HTR-8/SVneo (cell line): ENCODE measurements around the gene PF4V1.

ENCODE experiments used
- DNase-seq: peaks from one replicate; pipeline ENCODE4 v3.0.0; 2011; ENCODE audit warnings: low spot score, mixed read lengths; ENCODE audit not compliant: insufficient read length
- FAIRE-seq: peaks from 2 replicates; lab custom pipeline; 2011; peaks lifted over from hg19 to GRCh38; lab: Jason Lieb, UNC

Gene PF4V1

GRCh38 chr4:73868206-73869129 lies 15.4 kb downstream of the PF4V1 start:
- FAIRE-seq (no peak), DNase-seq (no peak)

GRCh38 chr4:73869130-73870055 lies 16.3 kb downstream of the PF4V1 start, which contains the start of gene CXCL1:
CXCL1 (plus strand) TSS chr4:73869393; CDS start chr4:73869471, 78 bp downstream.
- no peak for FAIRE-seq
- peak; percentile 8 for DNase-seq

DNA sequence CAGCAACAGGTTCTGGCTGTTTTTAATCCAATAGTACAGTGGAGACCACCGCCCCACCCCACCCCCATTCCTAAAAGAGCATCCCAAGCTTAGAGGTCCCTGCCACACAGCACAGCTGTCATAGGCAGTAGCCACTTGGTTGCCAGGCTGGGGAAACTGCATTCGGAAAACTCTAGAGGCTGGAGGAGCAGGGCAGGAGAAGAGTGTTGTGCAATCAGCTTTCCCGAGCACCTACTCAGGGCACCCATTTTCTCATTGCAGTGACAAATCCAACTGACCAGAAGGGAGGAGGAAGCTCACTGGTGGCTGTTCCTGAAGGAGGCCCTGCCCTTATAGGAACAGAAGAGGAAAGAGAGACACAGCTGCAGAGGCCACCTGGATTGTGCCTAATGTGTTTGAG lies 17.2 kb downstream of the PF4V1 start:
- FAIRE-seq = no peak
- no peak for DNase-seq

DNA sequence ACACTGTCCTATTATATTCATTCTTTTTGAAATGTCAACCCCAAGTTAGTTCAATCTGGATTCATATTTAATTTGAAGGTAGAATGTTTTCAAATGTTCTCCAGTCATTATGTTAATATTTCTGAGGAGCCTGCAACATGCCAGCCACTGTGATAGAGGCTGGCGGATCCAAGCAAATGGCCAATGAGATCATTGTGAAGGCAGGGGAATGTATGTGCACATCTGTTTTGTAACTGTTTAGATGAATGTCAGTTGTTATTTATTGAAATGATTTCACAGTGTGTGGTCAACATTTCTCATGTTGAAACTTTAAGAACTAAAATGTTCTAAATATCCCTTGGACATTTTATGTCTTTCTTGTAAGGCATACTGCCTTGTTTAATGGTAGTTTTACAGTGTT lies 17.7 kb downstream of the PF4V1 start:
- DNase-seq = no peak
- FAIRE-seq = no peak

- DNase-seq (no peak), FAIRE-seq (no peak)
Measured at GRCh38 chr4:73871511-73872310, 18.6 kb downstream of the PF4V1 start.

- FAIRE-seq = no peak
- DNase-seq = no peak
Measured at GRCh38 chr4:73872316-73873108, 19.4 kb downstream of the PF4V1 start.

DNA sequence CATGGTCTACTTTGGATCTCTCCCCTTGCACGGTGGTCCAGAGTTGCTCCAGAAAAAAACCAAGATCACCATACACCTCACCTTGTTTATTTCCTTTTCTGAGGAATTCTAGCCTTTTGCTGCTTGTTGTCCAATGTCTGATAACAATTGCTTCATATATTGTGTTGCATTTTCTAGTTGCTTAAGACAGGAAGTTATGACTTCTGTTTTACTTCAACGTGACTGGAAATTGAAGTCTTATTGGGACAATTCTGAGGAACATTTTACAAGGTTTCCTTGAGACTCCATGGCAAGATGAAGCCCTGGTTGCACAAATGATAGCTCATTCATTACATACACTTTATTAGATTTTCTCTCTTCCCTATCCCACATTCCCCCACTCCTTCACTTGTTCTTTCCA lies 21.3 kb downstream of the PF4V1 start:
- DNase-seq = no peak
- no peak for FAIRE-seq

- DNase-seq (no peak), FAIRE-seq (no peak)
Measured at GRCh38 chr4:73875401-73875800, 22.3 kb downstream of the PF4V1 start.

GRCh38 chr4:73883306-73883705 lies 30.2 kb downstream of the PF4V1 start:
- no peak for FAIRE-seq

GRCh38 chr4:73885574-73886267 lies 32.6 kb downstream of the PF4V1 start:
- FAIRE-seq (no peak), DNase-seq (no peak)

More at GRCh38 chr4:73883306-73883705, 30.2 kb downstream of the PF4V1 start:
- no peak for DNase-seq

DNA sequence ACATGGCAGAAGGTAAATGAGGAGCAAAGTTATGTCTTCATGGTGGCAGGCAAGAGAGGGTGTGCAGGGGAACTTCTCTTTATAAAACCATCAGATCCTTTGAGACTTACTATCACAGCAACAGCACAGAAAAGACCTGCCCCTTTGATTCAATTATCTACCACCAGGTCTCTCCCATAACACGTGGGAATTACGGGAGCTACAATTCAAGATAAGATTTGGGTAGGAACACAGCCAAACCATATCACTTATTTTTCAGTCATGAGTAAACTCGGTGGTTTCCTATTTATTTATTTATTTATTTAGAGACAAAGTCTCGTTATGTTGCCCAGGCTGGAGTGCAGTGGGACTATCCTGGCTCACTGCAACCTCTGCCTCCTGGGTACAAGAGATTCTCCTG lies 38.2 kb downstream of the PF4V1 start:
- no peak for DNase-seq
- FAIRE-seq = no peak

DNA sequence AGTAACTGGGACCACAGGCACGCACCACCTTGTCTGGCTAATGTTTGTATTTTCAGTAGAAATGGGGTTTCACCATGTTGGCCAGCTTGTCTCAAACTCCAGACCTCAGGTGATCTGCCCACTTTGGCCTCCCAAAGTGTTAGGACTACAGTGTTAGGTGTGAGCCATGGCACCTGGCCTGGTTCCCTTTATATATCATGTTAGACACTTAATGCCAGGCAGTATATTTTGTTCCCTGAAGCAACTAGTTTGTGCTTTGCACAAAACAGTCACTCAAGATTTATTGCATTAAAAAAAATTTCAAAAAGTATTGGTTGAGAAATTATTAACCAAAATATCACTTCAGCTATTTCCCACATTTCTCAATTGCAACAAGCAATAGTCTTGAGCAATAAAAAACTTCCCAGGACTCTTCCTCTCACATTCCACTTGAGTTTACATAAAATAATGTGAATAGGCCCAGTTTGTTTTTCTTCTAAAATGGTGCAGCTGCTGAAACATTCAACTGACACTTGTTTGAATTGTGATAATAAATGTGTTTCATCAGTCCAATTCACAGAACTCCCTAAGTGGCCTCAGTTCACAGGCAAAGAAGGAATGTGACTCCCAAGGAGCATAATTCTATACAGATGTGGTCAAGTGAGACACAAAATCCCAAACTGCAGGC lies 38.8 kb downstream of the PF4V1 start:
- FAIRE-seq (no peak), DNase-seq (no peak)

- no peak for DNase-seq
- FAIRE-seq = no peak
Measured at GRCh38 chr4:73892966-73893365, 39.9 kb downstream of the PF4V1 start.

DNA sequence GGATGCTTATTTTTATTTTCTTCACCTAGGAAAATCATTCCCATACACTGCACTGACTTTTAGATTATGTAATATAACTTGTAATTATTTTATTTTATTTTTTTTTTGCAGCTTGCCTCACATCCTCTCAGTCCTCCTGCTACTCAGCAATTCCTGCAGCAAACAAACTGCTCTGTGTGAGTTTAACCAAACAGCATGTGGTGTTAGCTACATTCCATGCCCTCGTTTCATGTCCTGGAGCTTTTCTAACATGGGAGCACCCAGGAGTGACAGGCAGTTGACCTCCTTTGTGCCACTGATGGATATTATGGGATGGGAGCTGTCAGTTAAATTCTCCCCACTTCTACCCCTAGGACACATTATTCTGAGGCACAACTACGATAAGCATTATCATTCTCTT lies 40.9 kb downstream of the PF4V1 start:
- no peak for DNase-seq
- FAIRE-seq = no peak

GRCh38 chr4:73895201-73896175 lies 42.4 kb downstream of the PF4V1 start:
- DNase-seq = no peak
- no peak for FAIRE-seq

DNA sequence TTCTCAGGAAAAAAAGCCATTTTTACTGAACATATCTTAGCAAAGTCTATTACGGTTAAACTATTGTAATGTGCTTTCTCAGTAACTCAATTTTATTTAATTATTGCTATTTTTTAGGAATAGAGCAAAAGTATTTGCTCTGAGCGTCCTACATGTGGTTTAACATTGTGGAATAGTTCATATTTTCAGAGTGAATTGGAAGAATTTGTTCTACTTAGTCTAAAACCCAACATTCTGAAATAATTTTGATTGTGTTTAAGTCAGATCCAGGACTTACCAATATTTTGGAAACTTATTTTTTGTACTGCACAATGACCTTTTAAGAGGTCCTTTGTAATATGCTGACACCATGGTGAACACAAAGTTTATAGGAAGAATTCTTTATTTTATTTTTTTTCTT lies 43.3 kb downstream of the PF4V1 start:
- FAIRE-seq (no peak), DNase-seq (no peak)
